Testis (tissue), 3 donors: ENCODE measurements around the gene EDNRA. TPM values are rescaled to one million over a fixed set of nuclear protein-coding genes. Genes with fewer than 3 reads are reported as not detected.

Source experiments
- DNase-seq: peaks from one replicate; pipeline ENCODE4 v3.0.0-alpha.2; 2019
- H3K27ac ChIP-seq, 2 donors: fragments of 200-600 bp; sonication (generic); one replicate each; pipeline ENCODE4 v1.5.1; 2019
- H3K27me3 ChIP-seq: fragments of 200-600 bp; sonication (generic); one replicate; pipeline ENCODE4 v1.5.1; 2019
- H3K36me3 ChIP-seq: fragments of 200-600 bp; sonication (generic); one replicate; pipeline ENCODE4 v1.5.1; 2017; ENCODE audit warnings: low read depth; ENCODE audit errors: missing control alignments
- H3K4me1 ChIP-seq: fragments of 200-600 bp; sonication (generic); one replicate; pipeline ENCODE4 v1.5.1; 2019
- H3K4me3 ChIP-seq, 2 donors: fragments of 200-600 bp; sonication (generic); one replicate each; pipeline ENCODE4 v1.5.1; 2017 to 2019
- H3K9me3 ChIP-seq: fragments of 200-600 bp; sonication (generic); one replicate; pipeline ENCODE4 v1.5.1; 2017
- POLR2A ChIP-seq: fragments of 450-650 bp; IDR thresholded peaks from one replicate; pipeline ENCODE4 v1.6.1; 2017; ENCODE audit warnings: antibody characterized with exemption, mild to moderate bottlenecking, moderate library complexity
- WGBS, 2 donors: methylation state at CpG; one replicate each; pipeline ENCODE4 v1.1.5; 2018; 5-methylcytosine and 5-hydroxymethylcytosine counted together
- intact Hi-C: fragments of 100-400 bp; cut with DNase I; formaldehyde crosslinking; loops from one replicate; pipeline ENCODE4 v1.15.1; 2023; ENCODE audit warnings: low total_unique reads
- polyA plus RNA-seq: library from polyadenylated mRNA; stranded (reverse); fragments of 350-450 nt; fragmentation: Illumina TruSeq; extraction: RNeasy Lipid Tissue Mini Kit (QIAGEN cat#74804); gene quantifications from one replicate; pipeline ENCODE4 v1.2.3, GENCODE V29; 2014; ENCODE audit warnings: low read depth, low replicate concordance; ENCODE audit not compliant: insufficient read depth
- total RNA-seq, 2 donors: library from RNA; depleted of rRNA; stranded (reverse); fragments of >200 nt; gene quantifications; one replicate each; pipeline ENCODE4 v1.2.3, GENCODE V29; 2016
- TF ChIP-seq, protein P1 (sequence below), 3 experiments: fragments of 450-650 bp in 2 of 3; fragments of 200-600 bp in 1 of 3; sonication (generic) in 1 of 3; IDR thresholded peaks; one replicate each; pipeline ENCODE4 v1.5.1; 2016 to 2019; ENCODE audit warnings: antibody characterized with exemption in 3 of 3, mild to moderate bottlenecking in 2 of 3, moderate library complexity in 1 of 3

Gene EDNRA
- total and polyA plus RNA-seq, 3 donors from 2014 or later = 9.4 to 14.1 (median 12.3) TPM

DNA sequence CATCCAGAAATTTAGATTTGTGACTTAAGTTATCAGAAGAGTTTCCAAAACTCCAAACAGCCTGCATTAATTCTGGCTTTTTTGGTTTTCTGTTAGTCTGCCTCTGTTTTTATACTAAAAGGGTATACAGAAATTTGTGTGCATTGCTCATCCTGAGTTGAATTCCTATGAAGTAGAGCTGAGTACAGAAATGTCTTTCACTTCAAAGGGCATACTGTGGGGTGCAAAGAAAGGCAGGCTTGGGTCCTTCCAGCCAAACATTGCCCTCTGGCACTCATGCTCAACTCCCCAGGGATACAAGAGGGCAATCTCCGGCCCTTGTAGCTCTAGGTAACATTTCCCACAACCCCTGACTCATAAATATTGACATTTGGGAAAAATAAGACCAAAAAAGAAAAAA lies 108.7 kb downstream of the EDNRA start:
- Histone ChIP-seq H3K36me3 (no peaks in the 10 kb centered on the region), H3K27ac (peak overlapping the region in 1 of 2 donors; percentile 57), H3K4me3 (no peak overlapping the region), H3K4me1 (no peaks in the 10 kb centered on the region), H3K9me3 (no peaks in the 10 kb centered on the region), H3K27me3 (no peaks in the 10 kb centered on the region)
- TF ChIP-seq POLR2A = no peak
- TF ChIP-seq, protein P1, sequence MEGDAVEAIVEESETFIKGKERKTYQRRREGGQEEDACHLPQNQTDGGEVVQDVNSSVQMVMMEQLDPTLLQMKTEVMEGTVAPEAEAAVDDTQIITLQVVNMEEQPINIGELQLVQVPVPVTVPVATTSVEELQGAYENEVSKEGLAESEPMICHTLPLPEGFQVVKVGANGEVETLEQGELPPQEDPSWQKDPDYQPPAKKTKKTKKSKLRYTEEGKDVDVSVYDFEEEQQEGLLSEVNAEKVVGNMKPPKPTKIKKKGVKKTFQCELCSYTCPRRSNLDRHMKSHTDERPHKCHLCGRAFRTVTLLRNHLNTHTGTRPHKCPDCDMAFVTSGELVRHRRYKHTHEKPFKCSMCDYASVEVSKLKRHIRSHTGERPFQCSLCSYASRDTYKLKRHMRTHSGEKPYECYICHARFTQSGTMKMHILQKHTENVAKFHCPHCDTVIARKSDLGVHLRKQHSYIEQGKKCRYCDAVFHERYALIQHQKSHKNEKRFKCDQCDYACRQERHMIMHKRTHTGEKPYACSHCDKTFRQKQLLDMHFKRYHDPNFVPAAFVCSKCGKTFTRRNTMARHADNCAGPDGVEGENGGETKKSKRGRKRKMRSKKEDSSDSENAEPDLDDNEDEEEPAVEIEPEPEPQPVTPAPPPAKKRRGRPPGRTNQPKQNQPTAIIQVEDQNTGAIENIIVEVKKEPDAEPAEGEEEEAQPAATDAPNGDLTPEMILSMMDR (IDR thresholded peaks at IDR 0.05) = no peak
- 37 to 46% methylated on average over 1 of the region's 1 CpG for WGBS, 2 donors
- DNase-seq = no peak
- intact Hi-C loops = no loop called here

DNA sequence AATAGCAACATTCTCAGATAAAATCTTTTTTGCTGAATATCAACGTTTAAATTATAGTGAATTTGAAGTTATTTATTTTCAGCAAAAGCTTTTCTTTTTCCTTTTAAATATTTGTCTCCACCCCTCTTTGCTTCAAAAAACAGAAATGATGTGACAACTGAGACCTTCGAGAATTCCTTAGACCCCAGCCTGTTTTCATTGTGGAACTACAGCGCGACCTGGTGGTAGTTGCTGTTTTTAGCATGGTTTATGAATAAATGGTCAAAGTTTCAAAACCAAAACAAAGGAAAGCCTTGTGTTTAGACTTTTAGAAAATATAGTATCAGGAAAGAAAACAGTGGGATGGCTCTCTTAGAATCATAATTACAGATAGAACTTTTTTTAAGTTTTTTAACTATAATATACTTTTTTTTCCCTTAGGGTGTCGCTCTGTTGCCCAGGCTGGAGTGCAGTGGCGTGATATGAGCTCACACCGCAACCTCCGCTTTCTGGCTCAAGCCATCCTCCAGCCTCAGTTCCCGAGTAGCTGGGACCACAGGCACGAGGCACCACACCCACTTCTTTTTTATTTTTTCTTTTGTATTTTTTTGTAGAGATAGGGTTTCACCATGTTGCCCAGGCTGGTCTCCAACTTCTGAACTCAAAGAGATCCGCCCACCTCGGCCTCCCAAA lies 109.5 kb downstream of the EDNRA start:
- Histone ChIP-seq H3K36me3 (no peaks in the 10 kb centered on the region), H3K27me3 (no peaks in the 10 kb centered on the region), H3K4me3 (peak overlapping the region; percentile 3), H3K4me1 (no peaks in the 10 kb centered on the region), H3K9me3 (no peaks in the 10 kb centered on the region), H3K27ac (peak overlapping the region in 1 of 2 donors; percentile 57)
- WGBS, 2 donors = 24 to 41% methylated on average over 12 of the region's 12 CpGs
- TF ChIP-seq POLR2A = no peak
- TF ChIP-seq, protein P1 (IDR thresholded peaks at IDR 0.05) = peak; percentile 64 to 88 (median 84)
- intact Hi-C loops = no loop called here
- peak; percentile 87 for DNase-seq

DNA sequence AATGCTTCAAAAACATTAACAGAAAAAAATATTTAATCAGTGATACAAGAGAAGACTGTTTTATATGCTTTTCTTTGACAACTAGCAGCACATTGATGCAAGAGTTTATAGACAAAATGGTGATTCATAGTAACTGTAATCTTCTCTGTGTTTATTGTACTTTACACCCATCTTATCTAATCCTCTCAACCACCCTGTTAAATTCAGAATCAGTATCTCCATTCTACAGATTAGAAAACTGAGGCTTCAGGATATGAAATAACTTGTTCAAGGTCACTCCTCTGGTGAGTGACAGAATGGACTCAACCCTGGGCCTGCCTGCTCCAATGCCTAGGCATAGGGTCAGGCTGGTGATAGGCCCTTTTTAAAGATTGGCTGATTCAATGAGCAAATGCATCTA lies 110.2 kb downstream of the EDNRA start:
- Histone ChIP-seq H3K36me3 (no peaks in the 10 kb centered on the region), H3K27me3 (no peaks in the 10 kb centered on the region), H3K4me3 (no peak overlapping the region), H3K27ac (no peak overlapping the region), H3K9me3 (no peaks in the 10 kb centered on the region), H3K4me1 (no peaks in the 10 kb centered on the region)
- TF ChIP-seq, protein P1 (IDR thresholded peaks at IDR 0.05) = no peak
- TF ChIP-seq POLR2A = no peak
- DNase-seq = no peak
- intact Hi-C loops = no loop called here

DNA sequence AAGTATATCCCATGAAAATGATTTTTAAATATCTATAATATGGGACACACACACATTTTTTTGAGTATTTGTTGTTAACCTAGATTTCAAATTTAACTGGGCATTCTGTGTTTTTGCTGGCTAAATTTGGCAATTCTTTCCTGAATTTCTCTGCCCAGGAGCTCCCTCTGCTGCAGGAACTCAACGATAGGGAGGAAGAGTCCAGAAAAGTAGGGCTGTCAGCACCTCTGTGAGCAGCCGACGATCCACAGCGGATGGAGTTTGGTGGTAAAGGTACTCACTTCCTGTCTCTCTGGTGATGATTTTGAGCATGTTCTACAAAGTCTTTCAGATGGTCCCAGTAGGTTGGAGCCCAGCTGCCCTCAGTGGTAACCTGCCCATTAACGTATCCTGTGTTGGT lies 113.2 kb downstream of the EDNRA start:
- Histone ChIP-seq H3K36me3 (no peaks in the 10 kb centered on the region), H3K4me1 (peaks cover 8% of the 10 kb centered on the region), H3K9me3 (no peaks in the 10 kb centered on the region), H3K27ac (no peak overlapping the region), H3K4me3 (no peak overlapping the region), H3K27me3 (no peaks in the 10 kb centered on the region)
- no peak for TF ChIP-seq POLR2A
- TF ChIP-seq, protein P1 (IDR thresholded peaks at IDR 0.05) = no peak
- no peak for DNase-seq
- intact Hi-C loops = no loop called here
- 65% methylated on average over 5 of the region's 5 CpGs for WGBS, 2 donors

Other genes with a start within 250 kb of the EDNRA start
- 10 to 100 TPM; 22.7 to 33.9 TPM for gene TMEM184C, start 136.3 kb downstream of the EDNRA start, total RNA-seq
- 33.4 TPM for gene TMEM184C, start 136.3 kb downstream of the EDNRA start, polyA plus RNA-seq
- gene PRMT9, start 203.1 kb downstream of the EDNRA start, total RNA-seq = 10 to 100 TPM; 22.7 to 24.6 TPM
- 27.5 TPM for gene PRMT9, start 203.1 kb downstream of the EDNRA start, polyA plus RNA-seq